BLaER1 (cell line): Measurements from ENCODE around the gene SLC34A2.
"Not testable (repeated sequence)": the region's sequence is repeated elsewhere in the genome, so short reads cannot be mapped to it uniquely, and the experiment has no call there.

Experiments
- H3K27ac ChIP-seq: shearing (Covaris generic); formaldehyde crosslinking; 2 replicates; pipeline ENCODE4 v1.8.1; 2022
- H3K27me3 ChIP-seq: shearing (Covaris generic); formaldehyde crosslinking; 2 replicates; pipeline ENCODE4 v1.8.1; 2022
- H3K36me3 ChIP-seq: shearing (Covaris generic); formaldehyde crosslinking; 2 replicates; pipeline ENCODE4 v1.8.1; 2022
- H3K4me1 ChIP-seq: shearing (Covaris generic); formaldehyde crosslinking; 2 replicates; pipeline ENCODE4 v1.8.1; 2022
- H3K4me2 ChIP-seq: shearing (Covaris generic); formaldehyde crosslinking; 2 replicates; pipeline ENCODE4 v1.8.1; 2022
- H3K4me3 ChIP-seq: shearing (Covaris generic); formaldehyde crosslinking; 2 replicates; pipeline ENCODE4 v1.8.1; 2022
- H3K9ac ChIP-seq: shearing (Covaris generic); formaldehyde crosslinking; 2 replicates; pipeline ENCODE4 v1.8.1; 2022
- H3K9me3 ChIP-seq: shearing (Covaris generic); formaldehyde crosslinking; 2 replicates; pipeline ENCODE4 v1.8.1; 2022
- H4K20me1 ChIP-seq: shearing (Covaris generic); formaldehyde crosslinking; 2 replicates; pipeline ENCODE4 v1.8.1; 2022
- Cebpa-rat ChIP-seq: shearing (Covaris generic); IDR thresholded peaks from 2 replicates; pipeline ENCODE4 v1.8.1; 2022

SLC34A2 gene

GRCh38 chr4:25658777-25659176 is 3.1 kb downstream of the SLC34A2 start:
- no peak for TF ChIP-seq Cebpa-rat
- peaks cover 33% of the 10 kb centered on the region for H3K27me3 ChIP-seq
- H3K9ac ChIP-seq = no peak overlapping the region
- no peak overlapping the region for H3K27ac ChIP-seq
- no peaks in the 10 kb centered on the region for H3K4me1 ChIP-seq
- H4K20me1 ChIP-seq = no peaks in the 10 kb centered on the region
- H3K36me3 ChIP-seq = no peaks in the 10 kb centered on the region
- peaks cover 17% of the 10 kb centered on the region for H3K9me3 ChIP-seq
- no peak overlapping the region for H3K4me3 ChIP-seq
- H3K4me2 ChIP-seq = no peak overlapping the region

GRCh38 chr4:25661441-25661840 is 5.8 kb downstream of the SLC34A2 start:
- not testable (repeated sequence) for H3K27me3 ChIP-seq, H3K9me3 ChIP-seq, H3K4me2 ChIP-seq, H3K4me1 ChIP-seq, H3K27ac ChIP-seq, H4K20me1 ChIP-seq, H3K36me3 ChIP-seq, H3K4me3 ChIP-seq, H3K9ac ChIP-seq

- Histone ChIP-seq H4K20me1 (no peaks in the 10 kb centered on the region), H3K27ac (no peak overlapping the region), H3K9me3 (no peaks in the 10 kb centered on the region), H3K9ac (no peak overlapping the region), H3K27me3 (no peaks in the 10 kb centered on the region), H3K4me3 (no peak overlapping the region), H3K4me1 (no peaks in the 10 kb centered on the region), H3K36me3 (no peaks in the 10 kb centered on the region), H3K4me2 (no peak overlapping the region)
- no peak for TF ChIP-seq Cebpa-rat
Observed at GRCh38 chr4:25662306-25662705, 6.7 kb downstream of the SLC34A2 start.

- H3K27ac ChIP-seq = no peak overlapping the region
- TF ChIP-seq Cebpa-rat = no peak
- H3K4me1 ChIP-seq = no peaks in the 10 kb centered on the region
- H3K27me3 ChIP-seq = no peaks in the 10 kb centered on the region
- H3K4me3 ChIP-seq = no peak overlapping the region
- no peak overlapping the region for H3K4me2 ChIP-seq
- no peaks in the 10 kb centered on the region for H4K20me1 ChIP-seq
- no peaks in the 10 kb centered on the region for H3K36me3 ChIP-seq
- no peaks in the 10 kb centered on the region for H3K9me3 ChIP-seq
- no peak overlapping the region for H3K9ac ChIP-seq
Observed at GRCh38 chr4:25663781-25664180, 8.1 kb downstream of the SLC34A2 start.

GRCh38 chr4:25666031-25666630 is 10.5 kb downstream of the SLC34A2 start:
- no peak overlapping the region for H3K9ac ChIP-seq
- no peak overlapping the region for H3K4me2 ChIP-seq
- H3K4me3 ChIP-seq = no peak overlapping the region
- H3K27me3 ChIP-seq = no peaks in the 10 kb centered on the region
- no peaks in the 10 kb centered on the region for H3K36me3 ChIP-seq
- no peaks in the 10 kb centered on the region for H3K9me3 ChIP-seq
- H3K27ac ChIP-seq = no peak overlapping the region
- no peaks in the 10 kb centered on the region for H4K20me1 ChIP-seq
- no peaks in the 10 kb centered on the region for H3K4me1 ChIP-seq
- no peak for TF ChIP-seq Cebpa-rat

GRCh38 chr4:25667931-25668557 is 12.4 kb downstream of the SLC34A2 start:
- Histone ChIP-seq H3K4me2 (no peak overlapping the region), H3K9me3 (no peaks in the 10 kb centered on the region), H3K9ac (no peak overlapping the region), H3K36me3 (no peaks in the 10 kb centered on the region), H3K4me3 (no peak overlapping the region), H3K27ac (no peak overlapping the region), H3K27me3 (no peaks in the 10 kb centered on the region), H4K20me1 (no peaks in the 10 kb centered on the region), H3K4me1 (no peaks in the 10 kb centered on the region)
- TF ChIP-seq Cebpa-rat = no peak

GRCh38 chr4:25670991-25671390 is 15.3 kb downstream of the SLC34A2 start:
- Histone ChIP-seq H4K20me1 (no peaks in the 10 kb centered on the region), H3K4me1 (no peaks in the 10 kb centered on the region), H3K27ac (no peak overlapping the region), H3K36me3 (no peaks in the 10 kb centered on the region), H3K27me3 (no peaks in the 10 kb centered on the region), H3K9me3 (no peaks in the 10 kb centered on the region), H3K9ac (no peak overlapping the region), H3K4me2 (no peak overlapping the region), H3K4me3 (no peak overlapping the region)
- TF ChIP-seq Cebpa-rat = no peak

- no peaks in the 10 kb centered on the region for H3K27me3 ChIP-seq
- no peak overlapping the region for H3K4me3 ChIP-seq
- no peaks in the 10 kb centered on the region for H3K36me3 ChIP-seq
- TF ChIP-seq Cebpa-rat = no peak
- H3K4me2 ChIP-seq = no peak overlapping the region
- H4K20me1 ChIP-seq = no peaks in the 10 kb centered on the region
- H3K9me3 ChIP-seq = no peaks in the 10 kb centered on the region
- no peak overlapping the region for H3K27ac ChIP-seq
- no peak overlapping the region for H3K9ac ChIP-seq
- no peaks in the 10 kb centered on the region for H3K4me1 ChIP-seq
Observed at GRCh38 chr4:25672756-25673155, 17.1 kb downstream of the SLC34A2 start.

- H3K27ac ChIP-seq = no peak overlapping the region
- no peak overlapping the region for H3K4me2 ChIP-seq
Observed at GRCh38 chr4:25674386-25674785, 18.7 kb downstream of the SLC34A2 start.

GRCh38 chr4:25676221-25676620 is 20.6 kb downstream of the SLC34A2 start:
- no peaks in the 10 kb centered on the region for H3K36me3 ChIP-seq
- H3K4me1 ChIP-seq = no peaks in the 10 kb centered on the region
- no peak overlapping the region for H3K4me3 ChIP-seq
- no peak for TF ChIP-seq Cebpa-rat
- H3K4me2 ChIP-seq = no peak overlapping the region
- no peaks in the 10 kb centered on the region for H4K20me1 ChIP-seq
- H3K27me3 ChIP-seq = no peaks in the 10 kb centered on the region
- H3K9me3 ChIP-seq = no peaks in the 10 kb centered on the region
- H3K9ac ChIP-seq = no peak overlapping the region
- no peak overlapping the region for H3K27ac ChIP-seq

More at GRCh38 chr4:25674386-25674785, 18.7 kb downstream of the SLC34A2 start:
- H3K9me3 ChIP-seq = no peaks in the 10 kb centered on the region
- no peaks in the 10 kb centered on the region for H4K20me1 ChIP-seq
- no peak overlapping the region for H3K9ac ChIP-seq
- H3K27me3 ChIP-seq = no peaks in the 10 kb centered on the region
- H3K4me3 ChIP-seq = no peak overlapping the region
- no peaks in the 10 kb centered on the region for H3K4me1 ChIP-seq
- H3K36me3 ChIP-seq = no peaks in the 10 kb centered on the region
- no peak for TF ChIP-seq Cebpa-rat

GRCh38 chr4:25677157-25677556 is 21.5 kb downstream of the SLC34A2 start:
- H3K4me1 ChIP-seq = no peaks in the 10 kb centered on the region
- no peaks in the 10 kb centered on the region for H3K36me3 ChIP-seq
- no peaks in the 10 kb centered on the region for H3K27me3 ChIP-seq
- no peak for TF ChIP-seq Cebpa-rat
- no peak overlapping the region for H3K4me2 ChIP-seq
- H3K9ac ChIP-seq = no peak overlapping the region
- no peak overlapping the region for H3K4me3 ChIP-seq
- no peaks in the 10 kb centered on the region for H3K9me3 ChIP-seq
- H4K20me1 ChIP-seq = no peaks in the 10 kb centered on the region
- H3K27ac ChIP-seq = no peak overlapping the region
